Heart left ventricle (tissue), 16 donors: ENCODE results near the gene DAPK2. TPM values are rescaled to one million over a fixed set of nuclear protein-coding genes. Genes with fewer than 3 reads are reported as not detected.
A peak's percentile ranks its signal among the peaks of the same experiment; 100 is the strongest.

Experiments used
- ATAC-seq, 4 donors: fragments of 200-7000 bp; cut with Tn5 transposase; one replicate each; pipeline ENCODE4 v1.9.1; 2020 to 2022; ENCODE audit warnings: moderate library complexity in 4 of 4, mild to moderate bottlenecking in 3 of 4, moderate number of reproducible peaks in 1 of 4
- DNase-seq, 5 donors: peaks; one replicate each; pipeline ENCODE4 v3.0.0-alpha.2; 2020
- H3K27ac ChIP-seq, 12 donors: fragments of 200-600 bp; sonication (generic) in 4 of 12; one replicate each; pipeline versions ENCODE4 v1.5.0 to v1.8.0; 2016 to 2022; ENCODE audit warnings: mild to moderate bottlenecking in 2 of 12
- H3K27me3 ChIP-seq, 9 donors: fragments of 200-600 bp; sonication (generic) in 2 of 9; one replicate each; pipeline versions ENCODE4 v1.5.1 to v1.8.0; 2016 to 2022; ENCODE audit warnings: mild to moderate bottlenecking in 3 of 9
- H3K36me3 ChIP-seq, 9 donors: fragments of 200-600 bp; sonication (generic) in 2 of 9; one replicate each; pipeline versions ENCODE4 v1.5.0 to v1.8.0; 2018 to 2022; ENCODE audit warnings: mild to moderate bottlenecking in 2 of 9
- H3K4me1 ChIP-seq, 12 donors: fragments of 200-600 bp; sonication (generic) in 4 of 12; one replicate each; pipeline versions ENCODE4 v1.5.0 to v1.8.0; 2016 to 2022; ENCODE audit warnings: mild to moderate bottlenecking in 3 of 12
- H3K4me3 ChIP-seq, 12 donors: fragments of 200-600 bp; sonication (generic) in 4 of 12; one replicate each; pipeline versions ENCODE4 v1.5.0 to v1.8.0; 2017 to 2022; ENCODE audit warnings: mild to moderate bottlenecking in 9 of 12, moderate library complexity in 4 of 12
- H3K9me3 ChIP-seq, 12 donors: fragments of 200-600 bp; sonication (generic) in 4 of 12; one replicate each; pipeline versions ENCODE4 v1.5.0 to v1.8.0; 2016 to 2022; ENCODE audit warnings: mild to moderate bottlenecking in 1 of 12
- CTCF ChIP-seq, 12 donors: fragments of 200-600 bp; sonication (generic) in 4 of 12; IDR thresholded peaks; one replicate each; pipeline versions ENCODE4 v1.5.0 to v1.8.0; 2018 to 2022; ENCODE audit warnings: antibody characterized with exemption in 12 of 12, mild to moderate bottlenecking in 5 of 12
- POLR2A ChIP-seq, 2 donors: fragments of 450-650 bp; IDR thresholded peaks; one replicate each; pipeline ENCODE4 v1.6.1; 2017; ENCODE audit warnings: antibody characterized with exemption in 2 of 2, mild to moderate bottlenecking in 2 of 2, moderate library complexity in 2 of 2
- WGBS, 4 donors: extraction: QIAGEN DNeasy Blood & Tissue Kit in 2 of 4; methylation state at CpG; one replicate each; pipeline versions ENCODE4 v1.1.5 to v1.1.7; 2013 to 2018; 5-methylcytosine and 5-hydroxymethylcytosine counted together
- intact Hi-C, 10 donors: fragments of 100-400 bp; cut with DNase I; formaldehyde crosslinking; loops; one replicate each; pipeline versions ENCODE4 v1.11.1 to v1.14.2; 2022
- polyA plus RNA-seq, 2 donors: library from polyadenylated mRNA; stranded (reverse); fragments of 200-250 nt; gene quantifications; one replicate each; pipeline ENCODE4 v1.2.3, GENCODE V29; 2013
- total RNA-seq, 9 donors: library from RNA; depleted of rRNA in 2 of 9; stranded (reverse); fragments of >200 nt in 2 of 9; fragmentation: NEBNext Ultra II Directional in 3 of 9; extraction: Animal tissue kit (Norgen Biotek cat#: 25700) in 3 of 9; gene quantifications; one replicate each; pipeline versions ENCODE4 v1.1.0 to v1.2.4, GENCODE V29; 2016 to 2023
- donor health status: ischemic (EF 13 %, LVEDD 7.1; RV severe dilation, severe dysfunction).
- donor health status: healthy with polysubstance abuse.
- donor health status: DM: no; HTN: yes; CAD: no.
- donor health status: DM: no; HTN: no; CAD: no.
- donor health status: ischemic (EF 25% LVEDD 6.9; RV normal size, moderate dysfunction).
- donor health status: ischemic (EF 25% LVEDD 5.7; RV mildly dilated, moderate dysfunction).
- donor health status: healthy.
- donor health status: DM: yes; HTN: yes; CAD: no.
- donor health status: ischemic (EF 35%, LVEDD 5.7; RV mildly dilated, moderate dysfunction).
- donor health status: nonischemic (EF 11% LVEDD 7.7; RV severe dilation, severe dysfunction).
- donor health status: DM: yes; HTN: yes; CAD: no.
- donor health status: PGD.
- donor health status: ischemic (EF 29% LVEDD 5.4; RV normal size, mild dysfunction).
- donor health status: nonischemic (EF 23%, LVEDD 6.1; RV moderate dilation, normal function).

The DAPK2 gene
- total and polyA plus RNA-seq, 11 donors: 20.4 to 56.2 (median 26.4) TPM

- Histone ChIP-seq H3K36me3 (no peaks in the 10 kb centered on the region), H3K27me3 (no peaks in the 10 kb centered on the region), H3K4me1 (peaks cover 0 to 79% (median 12%) of the 10 kb centered on the region in 12 donors), H3K9me3 (no peaks in the 10 kb centered on the region), H3K27ac (peak overlapping the region in 1 of 12 donors; percentile 63), H3K4me3 (no peak overlapping the region)
- no peak for ATAC-seq
- intact Hi-C loops: loop anchor here in 4 of 10 donors (5.0 to 10.0 kb wide), 4 partner anchors 62 to 151 kb away; partner anchors contain the start of genes HERC1 (in 2 of the 4) and DAPK2 (in 1 of the 4)
- 89 to 95% (median 93%) methylated on average over 9 to 12 of the region's 12 CpGs for WGBS, 4 donors
- no peak for TF ChIP-seq CTCF (IDR thresholded peaks at IDR 0.05)
- TF ChIP-seq POLR2A (IDR thresholded peaks at IDR 0.05): no peak
- no peak for DNase-seq
These were observed 152.2 kb downstream of the DAPK2 start for GRCh38 chr15:63893866-63894661.

- Histone ChIP-seq H3K36me3 (no peaks in the 10 kb centered on the region), H3K27ac (peak overlapping the region in 1 of 12 donors; percentile 63), H3K4me3 (no peak overlapping the region), H3K9me3 (no peaks in the 10 kb centered on the region), H3K4me1 (peaks cover 0 to 78% (median 13%) of the 10 kb centered on the region in 12 donors), H3K27me3 (no peaks in the 10 kb centered on the region)
- WGBS, 4 donors: 84 to 96% (median 90%) methylated on average over 11 of the region's 11 CpGs
- DNase-seq (peak in 1 of 5 donors; percentile 45), ATAC-seq (peak in 1 of 4 donors; percentile 13)
- intact Hi-C loops: loop anchor here in 4 of 10 donors (5.0 to 10.0 kb wide), 4 partner anchors 61 to 152 kb away; partner anchors contain the start of genes HERC1 (in 2 of the 4) and DAPK2 (in 1 of the 4)
- no peak for TF ChIP-seq CTCF (IDR thresholded peaks at IDR 0.05)
These were observed 153.4 kb downstream of the DAPK2 start for GRCh38 chr15:63892794-63893441.

- no peak for ATAC-seq
- H3K9me3 ChIP-seq: no peaks in the 10 kb centered on the region
- peaks cover 0 to 77% (median 11%) of the 10 kb centered on the region in 12 donors for H3K4me1 ChIP-seq
- intact Hi-C loops: loop anchor here (1.0 to 10.0 kb wide), 8 partner anchors 59 to 153 kb away; partner anchors contain the start of genes HERC1 (in 3 of the 10) and DAPK2 (in 1 of the 10)
- WGBS, 4 donors: 41 to 68% (median 60%) methylated on average over 2 to 3 of the region's 3 CpGs
- no peaks in the 10 kb centered on the region for H3K27me3 ChIP-seq
- H3K4me3 ChIP-seq: no peak overlapping the region
- no peak for DNase-seq
- no peaks in the 10 kb centered on the region for H3K36me3 ChIP-seq
- H3K27ac ChIP-seq: peak overlapping the region in 1 of 12 donors; percentile 63
- TF ChIP-seq POLR2A (IDR thresholded peaks at IDR 0.05): no peak
- TF ChIP-seq CTCF (IDR thresholded peaks at IDR 0.05): no peak
These were observed 154.5 kb downstream of the DAPK2 start for GRCh38 chr15:63891768-63892133.
